ENCODE data around the gene DCAF5. TPM values are rescaled to one million over a fixed set of nuclear protein-coding genes. Genes with fewer than 3 reads are reported as not detected.
"Not testable (repeated sequence)": the region's sequence is repeated elsewhere in the genome, so short reads cannot be mapped to it uniquely, and the experiment has no call there.

DCAF5 gene
- total RNA-seq, 1 donor: 38.7 TPM

DNA sequence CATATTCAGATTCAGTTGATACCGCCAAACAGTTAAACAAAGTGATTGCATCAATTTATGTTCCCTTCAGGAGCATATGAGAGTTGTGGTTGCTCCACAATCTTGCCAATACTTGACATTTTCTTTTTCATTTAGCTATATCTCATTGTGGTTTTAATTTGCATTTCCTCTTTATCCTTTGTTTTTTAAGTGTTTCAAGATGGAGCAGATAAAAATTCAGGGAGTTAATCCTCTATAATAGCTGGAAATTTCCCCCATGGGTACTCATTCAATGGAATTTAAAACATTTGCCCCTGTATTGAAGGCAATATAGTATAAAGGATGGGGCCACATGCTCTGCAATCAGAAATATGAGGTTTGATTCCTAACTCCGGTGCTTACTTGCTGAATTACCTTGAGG, 37.3 kb upstream of the DCAF5 start:
- Histone ChIP-seq H3K9me3 (ENCODE audit: low read depth, low read length) (no peaks in the 10 kb centered on the region), H3K4me2 (ENCODE audit: insufficient read depth, low read length) (no peak overlapping the region), H3K27me3 (ENCODE audit: insufficient read depth, low read length) (peaks cover 3% of the 10 kb centered on the region), H3K4me3 (ENCODE audit: insufficient read depth, low read length) (no peak overlapping the region), H4K20me1 (ENCODE audit: insufficient read depth, low read length) (no peaks in the 10 kb centered on the region), H3K27ac (ENCODE audit: low read depth, low read length) (no peak overlapping the region), H3K79me2 (ENCODE audit: insufficient read depth, low read length) (peaks cover 12% of the 10 kb centered on the region), H3K4me1 (ENCODE audit: insufficient read depth, low read length) (peaks cover 4% of the 10 kb centered on the region), H2AFZ (ENCODE audit: low read length) (no peak overlapping the region), H3K36me3 (ENCODE audit: insufficient read depth, low read length) (no peaks in the 10 kb centered on the region)
- TF ChIP-seq, protein P1, sequence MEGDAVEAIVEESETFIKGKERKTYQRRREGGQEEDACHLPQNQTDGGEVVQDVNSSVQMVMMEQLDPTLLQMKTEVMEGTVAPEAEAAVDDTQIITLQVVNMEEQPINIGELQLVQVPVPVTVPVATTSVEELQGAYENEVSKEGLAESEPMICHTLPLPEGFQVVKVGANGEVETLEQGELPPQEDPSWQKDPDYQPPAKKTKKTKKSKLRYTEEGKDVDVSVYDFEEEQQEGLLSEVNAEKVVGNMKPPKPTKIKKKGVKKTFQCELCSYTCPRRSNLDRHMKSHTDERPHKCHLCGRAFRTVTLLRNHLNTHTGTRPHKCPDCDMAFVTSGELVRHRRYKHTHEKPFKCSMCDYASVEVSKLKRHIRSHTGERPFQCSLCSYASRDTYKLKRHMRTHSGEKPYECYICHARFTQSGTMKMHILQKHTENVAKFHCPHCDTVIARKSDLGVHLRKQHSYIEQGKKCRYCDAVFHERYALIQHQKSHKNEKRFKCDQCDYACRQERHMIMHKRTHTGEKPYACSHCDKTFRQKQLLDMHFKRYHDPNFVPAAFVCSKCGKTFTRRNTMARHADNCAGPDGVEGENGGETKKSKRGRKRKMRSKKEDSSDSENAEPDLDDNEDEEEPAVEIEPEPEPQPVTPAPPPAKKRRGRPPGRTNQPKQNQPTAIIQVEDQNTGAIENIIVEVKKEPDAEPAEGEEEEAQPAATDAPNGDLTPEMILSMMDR (IDR thresholded peaks at IDR 0.05; ENCODE audit: extremely low read depth, low read depth, low read length): no peak
- peak; percentile 0 for DNase-seq (ENCODE audit: insufficient read length, low spot score, missing footprints)

DNA sequence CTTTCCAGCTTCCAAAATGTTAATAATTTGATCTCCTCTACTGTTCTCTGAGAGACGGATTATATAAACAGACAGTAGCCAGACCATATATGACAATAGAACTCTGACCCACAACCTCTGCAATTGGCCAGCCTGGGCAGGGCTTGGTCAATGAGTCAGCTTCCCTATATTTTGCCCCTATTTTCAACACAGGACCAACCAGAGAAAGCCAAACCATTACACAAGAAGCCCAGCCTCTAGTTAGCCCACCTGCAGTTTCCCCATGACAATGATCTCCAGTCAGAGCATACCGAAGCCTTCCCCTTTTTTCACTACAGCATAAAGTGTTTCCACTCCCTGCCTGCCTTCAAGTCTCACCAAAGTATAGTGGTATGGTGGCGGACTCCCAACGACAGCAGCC, 30.8 kb upstream of the DCAF5 start:
- H3K36me3 ChIP-seq (ENCODE audit: insufficient read depth, low read length): no peaks in the 10 kb centered on the region
- no peaks in the 10 kb centered on the region for H3K4me1 ChIP-seq (ENCODE audit: insufficient read depth, low read length)
- H3K9me3 ChIP-seq (ENCODE audit: low read depth, low read length): no peaks in the 10 kb centered on the region
- H4K20me1 ChIP-seq (ENCODE audit: insufficient read depth, low read length): no peaks in the 10 kb centered on the region
- H3K27me3 ChIP-seq (ENCODE audit: insufficient read depth, low read length): peaks cover 5% of the 10 kb centered on the region
- H3K4me3 ChIP-seq (ENCODE audit: insufficient read depth, low read length): no peak overlapping the region
- H3K4me2 ChIP-seq (ENCODE audit: insufficient read depth, low read length): no peak overlapping the region
- no peaks in the 10 kb centered on the region for H3K79me2 ChIP-seq (ENCODE audit: insufficient read depth, low read length)
- TF ChIP-seq, protein P1 (IDR thresholded peaks at IDR 0.05; ENCODE audit: extremely low read depth, low read depth, low read length): no peak
- DNase-seq (ENCODE audit: insufficient read length, low spot score, missing footprints): no peak
- H3K27ac ChIP-seq (ENCODE audit: low read depth, low read length): no peak overlapping the region
- no peak overlapping the region for H2AFZ ChIP-seq (ENCODE audit: low read length)

DNA sequence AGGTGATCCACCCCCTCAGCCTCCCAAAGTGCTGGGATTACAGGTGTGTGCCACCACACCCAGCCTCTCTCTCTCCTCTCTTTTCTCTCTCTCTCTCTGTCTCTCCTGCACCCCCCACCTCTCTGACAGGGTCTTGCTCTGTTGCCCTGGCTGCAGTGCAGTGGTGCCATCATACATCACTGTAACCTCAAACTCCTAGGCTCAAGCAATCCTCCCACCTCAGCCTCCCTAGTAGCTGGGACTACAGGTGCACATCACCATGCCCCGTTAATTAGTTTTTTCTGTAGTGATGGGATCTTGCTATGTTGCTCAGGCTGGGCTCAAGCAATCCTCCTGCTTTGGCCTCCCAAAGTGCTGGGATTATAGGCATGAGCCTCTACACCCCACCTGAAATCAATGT, 29.7 kb upstream of the DCAF5 start:
- H3K4me2 ChIP-seq (ENCODE audit: insufficient read depth, low read length); H3K27me3 ChIP-seq (ENCODE audit: insufficient read depth, low read length); H3K27ac ChIP-seq (ENCODE audit: low read depth, low read length); DNase-seq (ENCODE audit: insufficient read length, low spot score, missing footprints); H3K9me3 ChIP-seq (ENCODE audit: low read depth, low read length); H2AFZ ChIP-seq (ENCODE audit: low read length); H3K79me2 ChIP-seq (ENCODE audit: insufficient read depth, low read length); H4K20me1 ChIP-seq (ENCODE audit: insufficient read depth, low read length); H3K36me3 ChIP-seq (ENCODE audit: insufficient read depth, low read length); H3K4me1 ChIP-seq (ENCODE audit: insufficient read depth, low read length); H3K4me3 ChIP-seq (ENCODE audit: insufficient read depth, low read length): not testable (repeated sequence)

DNA sequence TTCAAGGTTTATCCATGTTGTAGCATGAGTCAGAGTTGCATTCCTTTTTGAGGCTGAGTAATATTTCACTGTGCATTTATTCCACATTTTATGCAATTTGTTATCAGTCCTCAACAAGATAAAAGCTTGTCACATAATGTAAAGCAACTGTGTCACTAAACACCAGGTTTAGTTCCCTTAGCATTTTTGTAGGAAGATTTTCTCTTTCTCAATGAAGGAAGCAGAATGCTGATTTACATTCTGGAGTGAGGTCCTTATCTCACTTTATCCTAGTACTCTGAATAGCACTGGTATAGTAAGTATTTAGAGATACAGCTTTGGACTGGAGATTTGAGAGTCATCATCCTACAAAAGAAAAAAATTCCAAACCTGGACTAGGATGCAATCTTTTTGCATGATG, 28.6 kb upstream of the DCAF5 start:
- H3K36me3 ChIP-seq (ENCODE audit: insufficient read depth, low read length): no peaks in the 10 kb centered on the region
- no peak overlapping the region for H2AFZ ChIP-seq (ENCODE audit: low read length)
- H3K4me2 ChIP-seq (ENCODE audit: insufficient read depth, low read length): no peak overlapping the region
- H3K27ac ChIP-seq (ENCODE audit: low read depth, low read length): no peak overlapping the region
- no peaks in the 10 kb centered on the region for H3K4me1 ChIP-seq (ENCODE audit: insufficient read depth, low read length)
- TF ChIP-seq, protein P1 (IDR thresholded peaks at IDR 0.05; ENCODE audit: extremely low read depth, low read depth, low read length): no peak
- no peaks in the 10 kb centered on the region for H4K20me1 ChIP-seq (ENCODE audit: insufficient read depth, low read length)
- no peaks in the 10 kb centered on the region for H3K79me2 ChIP-seq (ENCODE audit: insufficient read depth, low read length)
- H3K9me3 ChIP-seq (ENCODE audit: low read depth, low read length): no peaks in the 10 kb centered on the region
- no peak overlapping the region for H3K4me3 ChIP-seq (ENCODE audit: insufficient read depth, low read length)
- peaks cover 8% of the 10 kb centered on the region for H3K27me3 ChIP-seq (ENCODE audit: insufficient read depth, low read length)
- no peak for DNase-seq (ENCODE audit: insufficient read length, low spot score, missing footprints)
